Suprapubic skin (tissue), 4 donors: ENCODE results near the gene AOX1. TPM values are rescaled to one million over a fixed set of nuclear protein-coding genes. Genes with fewer than 3 reads are reported as not detected.

ENCODE experiments used
- DNase-seq, 2 donors: peaks; one replicate each; pipeline ENCODE4 v3.0.0-alpha.2; 2019; ENCODE audit warnings: low spot score in 2 of 2
- H3K27ac ChIP-seq: fragments of 200-600 bp; sonication (generic); one replicate; pipeline ENCODE4 v1.5.1; 2019
- H3K27me3 ChIP-seq: fragments of 200-600 bp; sonication (generic); one replicate; pipeline ENCODE4 v1.5.1; 2019
- H3K36me3 ChIP-seq: fragments of 200-600 bp; sonication (generic); one replicate; pipeline ENCODE4 v1.5.1; 2019
- H3K4me1 ChIP-seq: fragments of 200-600 bp; sonication (generic); one replicate; pipeline ENCODE4 v1.5.1; 2019
- H3K4me3 ChIP-seq: fragments of 200-600 bp; sonication (generic); one replicate; pipeline ENCODE4 v1.5.1; 2019; ENCODE audit warnings: mild to moderate bottlenecking
- H3K9me3 ChIP-seq: fragments of 200-600 bp; sonication (generic); one replicate; pipeline ENCODE4 v1.5.1; 2019
- CTCF ChIP-seq, 2 donors: fragments of 200-600 bp in 1 of 2; fragments of 450-650 bp in 1 of 2; sonication (generic) in 1 of 2; IDR thresholded peaks; one replicate each; pipeline ENCODE4 v1.5.1; 2016 to 2019; ENCODE audit warnings: antibody characterized with exemption in 2 of 2, mild to moderate bottlenecking in 1 of 2, moderate library complexity in 1 of 2
- EP300 ChIP-seq: sonication (generic); formaldehyde crosslinking; IDR thresholded peaks from one replicate; pipeline ENCODE4 v1.6.1; 2017; ENCODE audit warnings: antibody characterized with exemption
- POLR2A ChIP-seq, 2 donors: fragments of 450-650 bp; IDR thresholded peaks; one replicate each; pipeline ENCODE4 v1.6.1; 2017; ENCODE audit warnings: antibody characterized with exemption in 2 of 2, mild to moderate bottlenecking in 2 of 2, moderate library complexity in 2 of 2
- POLR2AphosphoS5 ChIP-seq, 3 donors: sonication (generic); formaldehyde crosslinking; IDR thresholded peaks; one replicate each; pipeline ENCODE4 v1.6.1; 2017; ENCODE audit warnings: antibody characterized with exemption in 3 of 3
- WGBS: methylation state at CpG from one replicate; pipeline ENCODE4 v1.1.5; 2018; 5-methylcytosine and 5-hydroxymethylcytosine counted together
- total RNA-seq, 4 donors: library from RNA; depleted of rRNA; stranded (reverse); fragments of >200 nt; gene quantifications; one replicate each; pipeline ENCODE4 v1.1.0, GENCODE V29; 2016

Gene AOX1
- total RNA-seq, 4 donors from 2014 or later = 20.1 to 46.9 (median 30.4) TPM

DNA sequence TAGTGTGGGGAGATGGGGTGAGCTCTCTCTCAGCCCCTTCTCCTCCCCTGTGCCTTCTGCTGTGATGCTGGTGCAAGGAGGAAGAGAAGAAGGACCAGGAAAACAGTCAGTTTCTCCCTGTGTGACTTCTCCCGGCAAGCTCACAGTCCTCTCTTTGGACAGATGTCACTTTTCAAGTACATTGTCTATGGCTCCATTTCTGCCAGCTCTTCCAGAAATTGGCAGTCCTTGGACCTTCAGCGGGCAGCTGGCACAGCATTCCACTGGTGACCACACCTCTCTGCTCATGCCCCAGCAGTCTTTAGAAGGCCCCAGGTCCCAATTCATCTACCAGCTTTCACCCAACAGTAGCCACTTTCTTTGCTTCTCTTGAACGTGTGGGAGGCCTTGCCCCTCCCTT lies 63.9 kb downstream of the AOX1 start:
- H3K36me3 ChIP-seq = peaks cover 20% of the 10 kb centered on the region
- no peak overlapping the region for H3K4me3 ChIP-seq
- TF ChIP-seq POLR2AphosphoS5 (IDR thresholded peaks at IDR 0.05) = no peak
- no peak for TF ChIP-seq CTCF (IDR thresholded peaks at IDR 0.05)
- no peak for TF ChIP-seq POLR2A (IDR thresholded peaks at IDR 0.05)
- TF ChIP-seq EP300 = no peak
- WGBS = 62% methylated on average over 3 of the region's 3 CpGs
- no peak for DNase-seq
- no peak overlapping the region for H3K27ac ChIP-seq
- no peaks in the 10 kb centered on the region for H3K9me3 ChIP-seq
- H3K4me1 ChIP-seq = no peaks in the 10 kb centered on the region
- no peaks in the 10 kb centered on the region for H3K27me3 ChIP-seq

- no peak for DNase-seq
- peaks cover 20% of the 10 kb centered on the region for H3K36me3 ChIP-seq
- no peaks in the 10 kb centered on the region for H3K4me1 ChIP-seq
- H3K27ac ChIP-seq = no peak overlapping the region
- TF ChIP-seq EP300 (no peak), CTCF (IDR thresholded peaks at IDR 0.05) (no peak), POLR2AphosphoS5 (IDR thresholded peaks at IDR 0.05) (no peak), POLR2A (IDR thresholded peaks at IDR 0.05) (no peak)
- 76% methylated on average over 2 of the region's 2 CpGs for WGBS
- no peaks in the 10 kb centered on the region for H3K27me3 ChIP-seq
- H3K9me3 ChIP-seq = no peaks in the 10 kb centered on the region
- H3K4me3 ChIP-seq = no peak overlapping the region
Observed at GRCh38 chr2:200650195-200650594, 64.4 kb downstream of the AOX1 start.

DNA sequence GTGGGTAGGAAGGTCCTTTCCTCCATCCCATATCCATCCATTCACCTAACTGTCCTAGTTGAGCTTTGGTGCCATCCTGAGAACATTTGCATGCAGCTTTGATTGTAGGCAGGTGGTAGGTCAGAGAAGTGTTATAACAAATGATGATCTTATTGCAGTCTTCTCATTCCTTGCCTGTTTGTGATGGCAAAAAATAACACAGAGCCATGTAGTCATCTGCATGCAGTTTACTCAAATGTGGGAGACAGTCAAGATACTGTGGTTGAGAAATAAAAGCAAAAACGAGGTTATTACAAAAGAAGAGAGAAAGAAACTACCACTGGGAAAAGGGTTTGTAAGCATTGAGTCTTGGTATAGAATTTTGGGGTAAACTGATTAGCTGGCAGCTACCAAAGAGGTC lies 66.3 kb downstream of the AOX1 start:
- H3K27ac ChIP-seq = no peak overlapping the region
- TF ChIP-seq POLR2AphosphoS5 (IDR thresholded peaks at IDR 0.05) (no peak), EP300 (no peak), CTCF (IDR thresholded peaks at IDR 0.05) (no peak), POLR2A (IDR thresholded peaks at IDR 0.05) (no peak)
- no peaks in the 10 kb centered on the region for H3K27me3 ChIP-seq
- 81% methylated on average over 1 of the region's 1 CpG for WGBS
- DNase-seq = no peak
- no peaks in the 10 kb centered on the region for H3K9me3 ChIP-seq
- H3K36me3 ChIP-seq = peaks cover 20% of the 10 kb centered on the region
- H3K4me3 ChIP-seq = no peak overlapping the region
- no peaks in the 10 kb centered on the region for H3K4me1 ChIP-seq

DNA sequence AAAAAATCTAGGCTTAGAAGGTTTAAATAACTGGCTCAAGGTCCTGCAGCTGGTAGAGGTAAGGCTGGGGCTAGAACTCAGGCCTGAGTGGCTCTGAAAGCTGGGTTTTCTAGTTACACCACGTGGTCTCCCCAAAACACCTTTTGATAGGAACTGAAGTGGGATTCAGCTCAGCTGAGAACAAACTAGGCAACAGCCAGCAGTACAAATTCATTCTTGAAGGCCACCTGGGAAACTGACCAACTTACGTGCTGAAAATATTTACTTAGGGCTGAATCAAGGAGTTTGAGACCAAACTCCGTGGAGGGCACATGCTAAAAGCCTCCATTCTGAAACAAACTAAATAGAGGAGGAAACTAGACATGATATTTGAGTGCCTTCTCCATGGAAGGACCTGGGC lies 67.2 kb downstream of the AOX1 start:
- no peaks in the 10 kb centered on the region for H3K9me3 ChIP-seq
- 90% methylated on average over 3 of the region's 3 CpGs for WGBS
- TF ChIP-seq POLR2AphosphoS5 (IDR thresholded peaks at IDR 0.05) = no peak
- TF ChIP-seq POLR2A (IDR thresholded peaks at IDR 0.05) = no peak
- no peak for TF ChIP-seq EP300
- TF ChIP-seq CTCF (IDR thresholded peaks at IDR 0.05) = no peak
- H3K27me3 ChIP-seq = no peaks in the 10 kb centered on the region
- H3K27ac ChIP-seq = no peak overlapping the region
- no peak overlapping the region for H3K4me3 ChIP-seq
- peaks cover 20% of the 10 kb centered on the region for H3K36me3 ChIP-seq
- no peaks in the 10 kb centered on the region for H3K4me1 ChIP-seq
- no peak for DNase-seq

- no peak overlapping the region for H3K27ac ChIP-seq
- WGBS = 92% methylated on average over 3 of the region's 3 CpGs
- DNase-seq = no peak
- no peaks in the 10 kb centered on the region for H3K4me1 ChIP-seq
- H3K36me3 ChIP-seq = peaks cover 29% of the 10 kb centered on the region
- TF ChIP-seq CTCF (IDR thresholded peaks at IDR 0.05) (no peak), EP300 (no peak), POLR2AphosphoS5 (IDR thresholded peaks at IDR 0.05) (no peak), POLR2A (IDR thresholded peaks at IDR 0.05) (no peak)
- H3K9me3 ChIP-seq = no peaks in the 10 kb centered on the region
- H3K27me3 ChIP-seq = no peaks in the 10 kb centered on the region
- no peak overlapping the region for H3K4me3 ChIP-seq
Observed at GRCh38 chr2:200654823-200655222, 69.0 kb downstream of the AOX1 start.
